NK-92 treated with Interleukin-12 subunit alpha and Interleukin-12 subunit beta, amount 100 ng/mL, for 24 hours (cell line): Measurements from ENCODE around the gene ALX3.
"Not testable (repeated sequence)": the region's sequence is repeated elsewhere in the genome, so short reads cannot be mapped to it uniquely, and the experiment has no call there.

Experiments used
- DNase-seq: peaks from one replicate; lab custom pipeline; 2025; lab: John Stamatoyannopoulos, UW

ALX3 gene

GRCh38 chr1:110089561-110090275, 19.2 kb upstream of the ALX3 start:
- no peak for DNase-seq

- DNase-seq = no peak
These were observed 18.4 kb upstream of the ALX3 start for GRCh38 chr1:110088739-110089316.

- no peak for DNase-seq
These were observed 17.6 kb upstream of the ALX3 start for GRCh38 chr1:110087812-110088738.

- DNase-seq = no peak
These were observed 16.5 kb upstream of the ALX3 start for GRCh38 chr1:110086961-110087360.

- no peak for DNase-seq
These were observed 15.2 kb upstream of the ALX3 start for GRCh38 chr1:110085671-110086070.

GRCh38 chr1:110084227-110085078, 14.0 kb upstream of the ALX3 start:
- no peak for DNase-seq

- no peak for DNase-seq
These were observed 13.4 kb upstream of the ALX3 start for GRCh38 chr1:110083866-110084226.

GRCh38 chr1:110083061-110083865, 12.8 kb upstream of the ALX3 start:
- no peak for DNase-seq

GRCh38 chr1:110082477-110082876, 12.0 kb upstream of the ALX3 start:
- no peak for DNase-seq

- no peak for DNase-seq
These were observed 10.6 kb upstream of the ALX3 start for GRCh38 chr1:110081061-110081460.

- DNase-seq = not testable (repeated sequence)
These were observed 9.5 kb upstream of the ALX3 start for GRCh38 chr1:110079995-110080394.

- no peak for DNase-seq
These were observed 6.5 kb upstream of the ALX3 start for GRCh38 chr1:110076789-110077500.

- no peak for DNase-seq
These were observed 3.7 kb upstream of the ALX3 start for GRCh38 chr1:110074166-110074565.

GRCh38 chr1:110070282-110070669, 196 bp downstream of the ALX3 start:
- no peak for DNase-seq

- DNase-seq = no peak
These were observed 829 bp downstream of the ALX3 start for GRCh38 chr1:110069404-110070281.

- DNase-seq = no peak
These were observed 1.6 kb downstream of the ALX3 start for GRCh38 chr1:110068646-110069403.

- no peak for DNase-seq
These were observed 2.4 kb downstream of the ALX3 start for GRCh38 chr1:110067893-110068645.

- DNase-seq = no peak
These were observed 3.0 kb downstream of the ALX3 start for GRCh38 chr1:110067479-110067892.
